OCI-LY7 (cell line): ENCODE measurements around the gene ZNF267. TPM values are rescaled to one million over a fixed set of nuclear protein-coding genes. Genes with fewer than 3 reads are reported as not detected.

ENCODE experiments used
- BruUV-seq: library from RNA; stranded (reverse); fragments of 400-500 nt; replicated peaks from 2 replicates; lab custom pipeline; 2021; lab: Mats Ljungman, UMichigan
- CTCF ChIA-PET: fragments of 300-600 bp; sonication (Branson Sonifier 250); formaldehyde crosslinking; loops from one replicate; lab custom pipeline; 2022; ENCODE audit warnings: antibody characterized with exemption; ENCODE audit not compliant: unreplicated experiment; lab: Charles Lee
- POLR2A ChIA-PET: fragments of 300-600 bp; sonication (Branson Sonifier 250); formaldehyde crosslinking; loops from one replicate; lab custom pipeline; 2022; ENCODE audit warnings: antibody characterized with exemption; lab: Charles Lee
- DNase-seq: peaks from one replicate; pipeline ENCODE4 v3.0.0-alpha.2; 2015; ENCODE audit warnings: low spot score
- H2AFZ ChIP-seq: fragments of 200-600 bp; sonication (generic), shearing (Covaris generic); 2 replicates; pipeline ENCODE4 v1.6.1; 2014; ENCODE audit warnings: mild to moderate bottlenecking, antibody characterized with exemption, low read length, moderate library complexity
- H3K27ac ChIP-seq: fragments of 200-600 bp; sonication (generic); 2 replicates; pipeline ENCODE4 v1.5.1; 2014; ENCODE audit warnings: mixed run types, low read depth, mild to moderate bottlenecking, moderate library complexity, low read length, inconsistent platforms; ENCODE audit not compliant: poor library complexity, severe bottlenecking
- H3K36me3 ChIP-seq: fragments of 200-600 bp; sonication (generic); 2 replicates; pipeline ENCODE4 v1.6.1; 2014; ENCODE audit warnings: mild to moderate bottlenecking, antibody characterized with exemption, low read length, moderate library complexity, mixed read lengths; ENCODE audit not compliant: insufficient read depth
- H3K4me1 ChIP-seq: fragments of 200-600 bp; sonication (generic); 2 replicates; pipeline ENCODE4 v1.5.1; 2014; ENCODE audit warnings: mild to moderate bottlenecking, low read length; ENCODE audit not compliant: insufficient read depth, poor library complexity, severe bottlenecking
- H3K4me2 ChIP-seq: fragments of 200-600 bp; sonication (generic); 2 replicates; pipeline ENCODE4 v1.6.1; 2014; ENCODE audit warnings: mild to moderate bottlenecking, low read length
- H3K4me3 ChIP-seq: fragments of 200-600 bp; sonication (generic); 2 replicates; pipeline ENCODE4 v1.5.1; 2014; ENCODE audit warnings: mild to moderate bottlenecking, low read depth, low read length; ENCODE audit not compliant: poor library complexity, severe bottlenecking
- H3K79me2 ChIP-seq: fragments of 200-600 bp; sonication (generic); 2 replicates; pipeline ENCODE4 v1.6.1; 2016; ENCODE audit warnings: low read depth, mild to moderate bottlenecking, low read length, moderate library complexity, mixed read lengths; ENCODE audit not compliant: insufficient read depth
- H3K9me2 ChIP-seq: fragments of 200-600 bp; sonication (generic); 2 replicates; pipeline ENCODE4 v1.6.1; 2016; ENCODE audit warnings: mild to moderate bottlenecking, low read length, mixed read lengths; ENCODE audit not compliant: insufficient read depth
- H3K9me3 ChIP-seq: fragments of 200-600 bp; sonication (generic); 2 replicates; pipeline ENCODE4 v1.6.1; 2014; ENCODE audit warnings: mild to moderate bottlenecking, mixed run types, low read length, mixed read lengths
- H4K20me1 ChIP-seq: fragments of 200-600 bp; sonication (generic); 2 replicates; pipeline ENCODE4 v1.6.1; 2014; ENCODE audit warnings: mild to moderate bottlenecking, antibody characterized with exemption, low read length, moderate library complexity, mixed read lengths; ENCODE audit not compliant: insufficient read depth
- CTCF ChIP-seq: fragments of 200-600 bp; sonication (generic); conservative IDR thresholded peaks from 2 replicates; pipeline ENCODE4 v1.5.1; 2014; ENCODE audit warnings: mild to moderate bottlenecking, antibody characterized with exemption, low read length, moderate library complexity, mixed read lengths
- EZH2phosphoT487 ChIP-seq: fragments of 200-600 bp; sonication (generic); IDR thresholded peaks from 2 replicates; pipeline ENCODE4 v1.6.1; 2018; ENCODE audit warnings: low read depth, borderline replicate concordance, mild to moderate bottlenecking, mixed run types, antibody characterized with exemption, low read length, moderate library complexity, mixed read lengths
- intact Hi-C: fragments of 100-400 bp; cut with micrococcal nuclease; formaldehyde crosslinking; loops from one replicate; pipeline ENCODE4 v1.10.0; 2022; ENCODE audit not compliant: unreplicated experiment
- total RNA-seq, 2 experiments: library from RNA; depleted of rRNA in 1 of 2; stranded (reverse); fragments of >200 nt in 1 of 2; shearing (Covaris generic) in 1 of 2; gene quantifications; 2 replicates each; pipeline ENCODE4 v1.2.3, GENCODE V29; 2014 to 2022

ZNF267 gene
- total RNA-seq, 2 experiments from 2014 or later: 23.3 to 38.8 TPM

GRCh38 chr16:31879937-31880321 is 6.3 kb downstream of the ZNF267 start:
- Histone ChIP-seq H3K9me3 (peaks cover 41% of the 10 kb centered on the region; the same call in 1 of the 2 replicates), H3K9me2 (no peaks in the 10 kb centered on the region), H4K20me1 (peaks cover 22% of the 10 kb centered on the region), H3K36me3 (peaks cover 99% of the 10 kb centered on the region), H3K4me3 (no peak overlapping the region), H3K4me2 (no peak overlapping the region), H3K4me1 (peaks cover 19% of the 10 kb centered on the region), H3K79me2 (peaks cover 100% of the 10 kb centered on the region), H3K27ac (no peak overlapping the region), H2AFZ (no peak overlapping the region)
- POLR2A ChIA-PET: no interaction called here
- no peak for DNase-seq
- intact Hi-C loops: no loop called here
- CTCF ChIA-PET: no interaction called here
- no TSS peak for BruUV-seq
- TF ChIP-seq CTCF (no peak), EZH2phosphoT487 (no peak)

GRCh38 chr16:31880322-31880979 is 6.8 kb downstream of the ZNF267 start:
- H3K4me3 ChIP-seq: no peak overlapping the region
- H3K27ac ChIP-seq: no peak overlapping the region
- peaks cover 16% of the 10 kb centered on the region; the same call in 1 of the 2 replicates for H4K20me1 ChIP-seq
- H3K4me1 ChIP-seq: peaks cover 14% of the 10 kb centered on the region
- no peak for DNase-seq
- ChIA-PET CTCF (no interaction called here), POLR2A (no interaction called here)
- no peak for TF ChIP-seq EZH2phosphoT487
- no peak for TF ChIP-seq CTCF
- H3K9me2 ChIP-seq: no peaks in the 10 kb centered on the region
- H3K79me2 ChIP-seq: peaks cover 100% of the 10 kb centered on the region
- H3K36me3 ChIP-seq: peaks cover 99% of the 10 kb centered on the region
- peaks cover 41% of the 10 kb centered on the region; the same call in 1 of the 2 replicates for H3K9me3 ChIP-seq
- intact Hi-C loops: no loop called here
- no TSS peak for BruUV-seq
- no peak overlapping the region for H3K4me2 ChIP-seq
- H2AFZ ChIP-seq: no peak overlapping the region

GRCh38 chr16:31886227-31886626 is 12.6 kb downstream of the ZNF267 start:
- TF ChIP-seq CTCF (no peak), EZH2phosphoT487 (no peak)
- Histone ChIP-seq H3K9me3 (peaks cover 59% of the 10 kb centered on the region), H2AFZ (no peak overlapping the region), H4K20me1 (no peaks in the 10 kb centered on the region), H3K27ac (no peak overlapping the region), H3K9me2 (no peaks in the 10 kb centered on the region), H3K4me3 (no peak overlapping the region), H3K36me3 (peaks cover 99% of the 10 kb centered on the region), H3K4me2 (no peak overlapping the region), H3K4me1 (no peaks in the 10 kb centered on the region), H3K79me2 (peaks cover 100% of the 10 kb centered on the region)
- POLR2A ChIA-PET: no interaction called here
- DNase-seq: no peak
- no TSS peak for BruUV-seq
- CTCF ChIA-PET: no interaction called here
- intact Hi-C loops: no loop called here
